COLO668 (cell line): ENCODE measurements around the gene FKBP6.
"Not testable (repeated sequence)": the region's sequence is repeated elsewhere in the genome, so short reads cannot be mapped to it uniquely, and the experiment has no call there.

Experiments used
- DNase-seq: peaks from one replicate; lab custom pipeline; 2025; ENCODE audit not compliant: unreplicated experiment; lab: John Stamatoyannopoulos, UW

FKBP6 gene

GRCh38 chr7:73394422-73394821 lies 66.5 kb downstream of the FKBP6 start:
- DNase-seq: no peak

GRCh38 chr7:73395538-73396503 lies 67.9 kb downstream of the FKBP6 start:
- DNase-seq: no peak

GRCh38 chr7:73397521-73398281 lies 69.7 kb downstream of the FKBP6 start:
- no peak for DNase-seq

- DNase-seq: not testable (repeated sequence)
These were observed 71.5 kb downstream of the FKBP6 start for GRCh38 chr7:73399185-73400050.

- not testable (repeated sequence) for DNase-seq
These were observed 76.9 kb downstream of the FKBP6 start for GRCh38 chr7:73404860-73405259.
